ENCODE results near the gene LRRC28.

LRRC28 gene

GRCh38 chr15:99411234-99411633 is 160.0 kb downstream of the LRRC28 start:
- H3K4me3 ChIP-seq (ENCODE audit: low read depth, low read length), result no peak overlapping the region
- in situ Hi-C loops (cut with HindIII; ENCODE audit: low sequenced_read_pairs), result no loop called here
- DNase-seq (ENCODE audit: low read depth, low spot score), result no peak
- no peak for TF ChIP-seq CTCF (IDR thresholded peaks at IDR 0.05; ENCODE audit: low read depth, low read length)

GRCh38 chr15:99412082-99412481 is 160.8 kb downstream of the LRRC28 start:
- TF ChIP-seq CTCF (IDR thresholded peaks at IDR 0.05; ENCODE audit: low read depth, low read length), result no peak
- in situ Hi-C loops (cut with HindIII; ENCODE audit: low sequenced_read_pairs), result no loop called here
- no peak overlapping the region for H3K4me3 ChIP-seq (ENCODE audit: low read depth, low read length)
- DNase-seq (ENCODE audit: low read depth, low spot score), result no peak

GRCh38 chr15:99412626-99413025 is 161.3 kb downstream of the LRRC28 start:
- in situ Hi-C loops (cut with HindIII; ENCODE audit: low sequenced_read_pairs), result no loop called here
- no peak for DNase-seq (ENCODE audit: low read depth, low spot score)
- no peak for TF ChIP-seq CTCF (IDR thresholded peaks at IDR 0.05; ENCODE audit: low read depth, low read length)
- H3K4me3 ChIP-seq (ENCODE audit: low read depth, low read length), result no peak overlapping the region

GRCh38 chr15:99413955-99414754 is 162.9 kb downstream of the LRRC28 start:
- no peak for TF ChIP-seq CTCF (IDR thresholded peaks at IDR 0.05; ENCODE audit: low read depth, low read length)
- in situ Hi-C loops (cut with HindIII; ENCODE audit: low sequenced_read_pairs), result no loop called here
- no peak overlapping the region for H3K4me3 ChIP-seq (ENCODE audit: low read depth, low read length)
- no peak for DNase-seq (ENCODE audit: low read depth, low spot score)

- H3K4me3 ChIP-seq (ENCODE audit: low read depth, low read length), result no peak overlapping the region
- no peak for TF ChIP-seq CTCF (IDR thresholded peaks at IDR 0.05; ENCODE audit: low read depth, low read length)
- DNase-seq (ENCODE audit: low read depth, low spot score), result no peak
- in situ Hi-C loops (cut with HindIII; ENCODE audit: low sequenced_read_pairs), result no loop called here
Observed at GRCh38 chr15:99414755-99415731, 163.8 kb downstream of the LRRC28 start.
